HG03159 (cell line): ENCODE measurements around the gene KAT8.

Experiments
- ATAC-seq: cut with Tn5 transposase; IDR thresholded peaks from one replicate; pipeline ENCODE4 v1.9.1; 2021; ENCODE audit warnings: mild to moderate bottlenecking, moderate library complexity; ENCODE audit not compliant: unreplicated experiment

KAT8 gene

GRCh38 chr16:31117384-31118222, at the start of gene KAT8:
Gene KAT8 (plus strand): TSS chr16:31117664. CDS start chr16:31117682, 18 bp downstream.
- peak; percentile 85 for ATAC-seq

GRCh38 chr16:31071861-31072260, 45.6 kb upstream of the KAT8 start:
- ATAC-seq = no peak

GRCh38 chr16:31072540-31073141, 44.8 kb upstream of the KAT8 start:
- peak; percentile 2 for ATAC-seq

- ATAC-seq = peak; percentile 44
Observed at GRCh38 chr16:31073142-31073969, 44.1 kb upstream of the KAT8 start.

GRCh38 chr16:31073970-31074813, 43.3 kb upstream of the KAT8 start, which contains the start of the genes ZNF646 and ZNF668:
Gene ZNF646 (plus strand): TSS chr16:31074422. CDS start chr16:31076325, 1,903 bp downstream.
Gene ZNF668 (minus strand): TSS chr16:31074240. CDS start chr16:31064459, 9,781 bp downstream.
- ATAC-seq = peak; percentile 78

- no peak for ATAC-seq
Observed at GRCh38 chr16:31074814-31075183, 42.7 kb upstream of the KAT8 start.

- ATAC-seq = no peak
Observed at GRCh38 chr16:31076319-31076718, 41.1 kb upstream of the KAT8 start.

- no peak for ATAC-seq
Observed at GRCh38 chr16:31077024-31077423, 40.4 kb upstream of the KAT8 start.

GRCh38 chr16:31077592-31078396, 39.7 kb upstream of the KAT8 start:
- no peak for ATAC-seq

GRCh38 chr16:31078597-31079341, 38.7 kb upstream of the KAT8 start:
- ATAC-seq = no peak

- no peak for ATAC-seq
Observed at GRCh38 chr16:31079342-31079944, 38.0 kb upstream of the KAT8 start.

GRCh38 chr16:31080035-31080629, 37.3 kb upstream of the KAT8 start:
- ATAC-seq = no peak

GRCh38 chr16:31080756-31081419, 36.6 kb upstream of the KAT8 start:
- no peak for ATAC-seq

- no peak for ATAC-seq
Observed at GRCh38 chr16:31081428-31082351, 35.8 kb upstream of the KAT8 start.

- no peak for ATAC-seq
Observed at GRCh38 chr16:31082368-31083045, 35.0 kb upstream of the KAT8 start.

- ATAC-seq = no peak
Observed at GRCh38 chr16:31083081-31083480, 34.4 kb upstream of the KAT8 start.
